GM12878 (cell line): ENCODE measurements around the gene BRAT1.

Experiments
- CTCF ChIP-seq, 3 experiments: IDR thresholded peaks in 2 of 3; conservative IDR thresholded peaks in 1 of 3; 2 replicates each; pipeline ENCODE4 v1.5.1; 2011; ENCODE audit warnings: low read depth in 3 of 3, low read length in 3 of 3, mild to moderate bottlenecking in 3 of 3, control low read depth in 2 of 3, moderate library complexity in 2 of 3, inconsistent platforms in 1 of 3, mixed read lengths in 1 of 3; ENCODE audit not compliant: control insufficient read depth in 2 of 3, insufficient read depth in 1 of 3; ENCODE audit errors: extremely low read depth in 1 of 3
- CUX1 ChIP-seq: IDR thresholded peaks from 2 replicates; pipeline ENCODE4 v1.6.1; 2012; ENCODE audit warnings: improper control_type of control experiment, low read depth, low read length; ENCODE audit not compliant: insufficient replicate concordance
- ETV6 ChIP-seq, 2 experiments: fragments of 450-650 bp in 1 of 2; IDR thresholded peaks in 1 of 2; conservative IDR thresholded peaks in 1 of 2; 2 replicates each; pipeline ENCODE4 v1.6.1; 2014; ENCODE audit warnings: antibody characterized with exemption in 1 of 2, borderline replicate concordance in 1 of 2, low read depth in 1 of 2, mild to moderate bottlenecking in 1 of 2, moderate library complexity in 1 of 2
- MXI1 ChIP-seq: fragments of 150-350 bp; IDR thresholded peaks from 2 replicates; pipeline ENCODE4 v1.6.1; 2011; ENCODE audit warnings: low read depth, mild to moderate bottlenecking, inconsistent platforms, low read length, improper control_type of control experiment
- MYC ChIP-seq: IDR thresholded peaks from 2 replicates; pipeline ENCODE4 v1.6.1; 2011; ENCODE audit warnings: mild to moderate bottlenecking, low read length, moderate library complexity, inconsistent platforms; ENCODE audit not compliant: insufficient read depth, insufficient replicate concordance, insufficient read length, severe bottlenecking
- NR2C2 ChIP-seq: IDR thresholded peaks from 2 replicates; pipeline ENCODE4 v1.6.1; 2011; ENCODE audit warnings: borderline replicate concordance, low read depth; ENCODE audit not compliant: control insufficient read depth, insufficient read length
- POLR2A ChIP-seq: IDR thresholded peaks from 2 replicates; pipeline ENCODE4 v1.6.1; 2011; ENCODE audit warnings: low read depth, mild to moderate bottlenecking, low read length

GRCh38 chr7:2553831-2554581 lies 1.3 kb downstream of the BRAT1 start:
- TF ChIP-seq POLR2A (no peak), NR2C2 (no peak), ETV6 (conservative IDR thresholded peaks at IDR 0.05 in 1 of 2, IDR thresholded peaks at IDR 0.05 in 1 of 2; ENCODE audit: borderline replicate concordance in 1 of 2, low read depth in 1 of 2) (no peak), MYC (no peak), MXI1 (no peak), CUX1 (no peak), CTCF (IDR thresholded peaks at IDR 0.05 in 2 of 3, conservative IDR thresholded peaks at IDR 0.05 in 1 of 3; ENCODE audit: control insufficient read depth in 2 of 3, extremely low read depth in 1 of 3, insufficient read depth in 1 of 3, low read depth in 3 of 3, low read length in 3 of 3) (no peak)
